HG02852 (cell line): Measurements from ENCODE around the gene DLEC1.
"Not testable (repeated sequence)": the region's sequence is repeated elsewhere in the genome, so short reads cannot be mapped to it uniquely, and the experiment has no call there.

Source experiments
- ATAC-seq: cut with Tn5 transposase; IDR thresholded peaks from one replicate; pipeline ENCODE4 v1.9.1; 2021; ENCODE audit warnings: mild to moderate bottlenecking, moderate library complexity; ENCODE audit not compliant: unreplicated experiment

DLEC1 gene

DNA sequence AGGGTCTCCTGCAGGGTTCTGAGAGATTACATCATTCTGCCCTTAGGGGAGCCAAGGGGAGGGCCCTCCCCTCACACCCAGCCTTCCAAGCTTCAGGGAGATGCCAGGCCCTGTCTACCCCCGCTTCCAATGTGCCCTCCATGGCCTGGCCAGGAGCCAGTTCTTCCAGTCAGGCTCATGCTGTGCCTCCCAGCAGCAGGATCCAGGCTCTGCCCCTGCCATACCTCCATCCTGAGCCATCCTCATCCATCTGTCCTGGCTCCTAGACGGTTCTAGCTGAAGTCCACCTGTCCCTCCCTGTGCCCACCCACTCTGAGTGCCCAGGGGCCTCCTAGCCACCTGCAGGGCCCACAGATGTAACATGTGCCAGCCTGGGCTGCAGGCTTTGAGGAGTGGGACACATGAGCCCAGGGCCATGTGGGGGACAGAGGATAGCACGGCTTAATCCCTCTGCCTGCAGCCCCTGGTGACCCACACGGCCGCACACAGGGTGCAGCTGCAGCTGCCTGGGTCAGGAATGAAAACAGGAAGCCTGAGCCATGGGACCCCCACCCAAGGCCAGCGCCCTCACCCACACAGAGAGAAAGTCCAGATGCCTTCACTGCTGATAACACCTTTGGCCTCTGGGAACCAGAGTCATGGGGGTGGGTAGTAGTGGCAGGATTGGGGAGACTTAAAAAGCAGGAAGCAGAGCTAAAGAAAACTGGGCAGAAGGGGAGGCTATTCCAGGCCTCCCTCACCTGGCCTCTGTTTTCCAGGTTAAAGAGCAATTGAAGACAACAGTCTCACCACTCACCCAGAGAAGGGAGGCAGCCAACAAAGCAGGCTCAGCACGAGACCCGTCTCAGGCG, 21.3 kb upstream of the DLEC1 start:
- ATAC-seq = no peak

DNA sequence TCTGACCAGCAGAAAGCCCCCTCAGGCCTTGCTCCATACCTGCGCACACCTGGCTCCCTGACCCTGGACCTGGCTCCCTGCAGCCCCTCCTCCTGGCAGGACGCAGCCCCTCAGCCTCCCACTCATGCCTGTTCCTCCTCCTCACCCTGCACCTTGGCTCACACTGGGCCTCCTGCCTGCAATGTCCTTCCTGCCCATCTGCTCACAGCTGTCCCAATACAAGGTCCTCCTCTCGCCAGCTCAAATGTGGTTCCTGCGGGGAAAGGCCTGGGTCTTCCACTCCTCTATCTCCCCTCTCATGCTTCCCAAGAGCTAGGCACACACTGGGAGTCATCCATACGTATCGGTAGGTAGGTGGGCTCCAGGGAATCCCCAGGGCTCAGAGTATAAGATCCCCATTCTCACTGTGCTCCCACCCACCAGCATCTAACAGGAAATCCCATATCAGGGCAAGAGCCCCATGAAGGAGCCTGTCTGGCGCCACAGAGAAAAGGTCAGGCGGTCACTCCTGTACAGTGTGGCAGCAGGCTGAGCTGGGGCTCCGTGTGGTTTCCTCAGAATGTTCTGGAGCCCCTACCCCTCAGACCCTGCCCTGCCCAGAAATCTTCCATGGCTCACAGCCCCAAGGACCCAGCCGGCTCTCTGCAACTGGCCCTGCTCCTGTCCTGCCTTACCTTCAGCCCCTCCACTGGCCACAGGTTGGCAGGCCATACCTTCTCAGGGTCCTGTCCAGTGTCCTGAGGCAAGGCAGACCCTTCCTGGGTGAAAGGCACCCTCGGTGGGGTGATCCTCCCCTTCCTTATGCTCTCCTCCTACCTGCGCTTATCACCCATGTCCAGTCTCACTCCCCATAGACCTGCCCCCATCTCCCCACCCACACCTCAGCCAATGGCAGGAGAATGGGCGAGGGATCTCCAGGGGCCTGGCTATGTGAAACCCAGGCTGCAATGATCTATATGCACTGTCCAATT, 20.4 kb upstream of the DLEC1 start:
- ATAC-seq = no peak

DNA sequence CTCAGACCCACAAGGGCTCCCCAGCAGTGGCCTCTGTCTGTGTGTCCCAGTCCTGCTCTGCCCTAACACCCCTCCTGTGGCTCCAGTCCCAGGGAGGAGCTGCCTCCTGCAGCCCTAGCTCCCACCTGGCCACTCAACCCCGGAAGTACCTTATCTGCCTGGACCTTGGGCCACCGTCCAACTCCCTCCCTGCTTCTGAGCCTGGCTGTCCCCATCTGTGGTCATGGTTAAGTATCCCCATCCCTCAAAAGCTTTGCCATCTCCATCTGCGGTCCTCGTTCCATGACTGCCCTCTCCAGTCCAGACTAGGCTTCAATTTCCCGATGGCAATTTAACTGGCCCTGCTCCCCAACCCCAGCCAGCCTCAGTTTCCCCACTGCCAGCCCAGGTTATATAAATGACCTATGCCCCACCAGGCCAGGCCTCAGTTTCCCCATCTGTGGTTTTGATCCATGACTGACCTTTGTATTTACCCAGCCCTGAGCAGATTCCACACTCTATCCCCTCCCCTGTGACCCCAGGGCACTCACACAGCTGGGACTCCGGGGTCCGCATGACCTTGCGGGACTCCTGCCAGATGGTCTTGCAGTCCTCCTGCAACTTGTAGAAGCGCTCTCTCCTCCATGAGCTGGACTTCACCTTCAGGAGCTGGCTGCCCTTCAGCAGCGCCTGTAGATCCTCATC, 19.2 kb upstream of the DLEC1 start:
- no peak for ATAC-seq

DNA sequence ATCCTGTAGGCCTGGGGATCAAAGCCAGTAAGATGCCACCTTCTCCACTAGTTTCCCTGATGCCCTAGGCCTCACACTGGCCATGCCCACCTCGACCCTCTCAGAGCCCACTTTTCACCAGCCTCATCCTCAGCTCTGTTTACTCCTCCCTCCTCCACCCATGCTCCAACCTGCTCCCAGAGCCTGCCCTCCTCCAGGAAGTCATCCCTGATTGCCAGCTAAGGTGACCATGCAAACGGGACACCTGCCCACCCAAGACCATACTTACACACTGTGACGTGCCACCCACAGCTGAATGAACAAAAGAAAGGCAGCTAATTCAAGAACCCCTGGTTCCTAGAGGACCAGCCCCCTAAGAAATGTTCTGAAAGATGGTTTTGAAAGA, 18.7 kb upstream of the DLEC1 start:
- no peak for ATAC-seq

DNA sequence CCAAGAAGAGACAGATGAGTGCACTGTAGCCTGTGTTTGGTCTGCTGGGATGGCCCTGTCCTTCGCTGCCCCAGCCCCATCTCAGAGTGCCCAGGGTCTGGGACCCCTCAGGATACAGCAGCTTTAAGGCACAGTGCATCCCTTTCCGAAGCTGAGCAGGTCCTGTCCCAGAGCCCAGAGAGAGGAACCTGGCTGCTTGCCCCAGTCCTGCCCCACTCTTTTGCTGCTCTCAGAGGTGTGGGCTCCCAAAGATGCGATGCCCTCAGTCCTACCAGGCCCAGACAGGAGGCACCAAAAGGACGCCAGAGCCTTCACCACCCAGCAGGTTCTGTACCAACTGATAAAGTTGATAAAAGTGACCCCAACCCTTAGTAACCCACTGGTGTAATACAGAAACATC, 17.8 kb upstream of the DLEC1 start:
- ATAC-seq = no peak

DNA sequence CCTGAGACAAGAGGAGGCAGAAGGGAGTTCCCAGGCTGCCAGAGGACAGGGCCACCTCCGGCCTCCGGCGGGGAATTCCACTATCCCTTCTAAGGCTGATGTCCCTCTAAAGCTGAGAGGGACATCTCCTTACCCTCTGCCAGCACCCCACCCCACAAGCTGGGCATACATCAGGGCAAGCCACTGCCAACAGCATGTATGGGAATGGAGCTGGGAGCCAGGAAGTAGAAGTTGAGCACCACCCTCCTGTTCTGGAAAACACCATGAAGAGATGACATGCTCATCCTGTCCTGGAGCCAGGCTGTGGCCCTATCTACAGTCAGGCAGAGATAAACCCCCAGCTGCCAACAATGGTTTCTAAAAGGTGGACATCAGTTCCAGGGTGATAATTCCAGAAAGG, 16.7 kb upstream of the DLEC1 start:
- ATAC-seq = no peak

DNA sequence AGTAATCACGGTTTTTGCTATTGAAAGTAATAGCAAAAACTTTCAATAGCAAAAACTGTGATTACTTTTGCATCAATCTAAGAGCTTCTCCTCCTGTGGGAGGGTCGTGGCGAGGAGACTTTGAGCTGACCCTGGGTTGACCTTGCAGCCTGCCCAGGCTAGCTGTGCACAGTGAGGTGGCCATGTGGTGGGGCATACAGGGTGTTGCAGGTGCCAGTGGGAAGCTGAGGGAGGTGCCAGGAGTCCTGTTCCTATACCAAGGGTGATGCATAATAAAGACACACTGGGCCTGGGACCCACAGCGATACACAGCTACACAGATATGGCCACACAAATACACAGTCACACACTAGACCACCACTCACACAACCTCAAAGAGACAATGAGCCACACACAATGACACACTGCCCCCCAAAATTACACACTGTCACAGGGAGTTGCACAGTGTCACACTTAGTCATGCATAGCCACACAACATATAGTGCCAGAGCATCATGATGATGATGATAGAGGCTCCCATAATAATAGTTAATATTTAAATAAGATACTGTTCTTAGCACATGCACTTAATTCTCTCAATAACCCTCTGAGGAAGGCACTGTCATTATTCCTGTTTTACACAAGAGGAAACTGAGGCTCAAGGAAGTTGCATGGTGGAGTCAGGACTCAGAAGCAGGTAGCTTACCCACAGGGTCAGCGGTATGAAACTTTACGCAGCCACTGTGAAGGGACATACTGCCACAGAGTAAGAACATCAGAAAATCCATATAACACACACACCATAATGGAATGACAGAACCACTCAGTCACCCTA, 15.9 kb upstream of the DLEC1 start:
- no peak for ATAC-seq

DNA sequence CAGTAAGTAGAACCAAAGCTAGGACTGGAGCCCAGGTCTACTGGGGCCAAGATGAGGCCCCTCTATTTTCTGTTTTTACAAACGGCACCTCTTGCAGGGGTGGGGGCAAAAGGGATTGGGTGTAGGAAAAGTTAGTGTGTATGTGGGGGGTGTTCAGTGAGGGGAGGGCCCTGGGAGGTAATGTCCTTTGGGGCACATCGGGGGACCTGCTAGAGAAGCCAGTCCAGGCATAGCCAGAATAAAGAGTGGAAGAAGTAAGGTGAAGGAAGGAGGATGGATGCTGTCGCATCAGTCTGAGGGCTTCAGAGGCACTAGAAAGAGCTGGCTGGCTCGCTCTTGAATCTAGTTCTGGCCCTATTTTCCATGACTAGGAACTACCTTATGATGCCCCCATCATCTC, 12.2 kb upstream of the DLEC1 start:
- no peak for ATAC-seq

DNA sequence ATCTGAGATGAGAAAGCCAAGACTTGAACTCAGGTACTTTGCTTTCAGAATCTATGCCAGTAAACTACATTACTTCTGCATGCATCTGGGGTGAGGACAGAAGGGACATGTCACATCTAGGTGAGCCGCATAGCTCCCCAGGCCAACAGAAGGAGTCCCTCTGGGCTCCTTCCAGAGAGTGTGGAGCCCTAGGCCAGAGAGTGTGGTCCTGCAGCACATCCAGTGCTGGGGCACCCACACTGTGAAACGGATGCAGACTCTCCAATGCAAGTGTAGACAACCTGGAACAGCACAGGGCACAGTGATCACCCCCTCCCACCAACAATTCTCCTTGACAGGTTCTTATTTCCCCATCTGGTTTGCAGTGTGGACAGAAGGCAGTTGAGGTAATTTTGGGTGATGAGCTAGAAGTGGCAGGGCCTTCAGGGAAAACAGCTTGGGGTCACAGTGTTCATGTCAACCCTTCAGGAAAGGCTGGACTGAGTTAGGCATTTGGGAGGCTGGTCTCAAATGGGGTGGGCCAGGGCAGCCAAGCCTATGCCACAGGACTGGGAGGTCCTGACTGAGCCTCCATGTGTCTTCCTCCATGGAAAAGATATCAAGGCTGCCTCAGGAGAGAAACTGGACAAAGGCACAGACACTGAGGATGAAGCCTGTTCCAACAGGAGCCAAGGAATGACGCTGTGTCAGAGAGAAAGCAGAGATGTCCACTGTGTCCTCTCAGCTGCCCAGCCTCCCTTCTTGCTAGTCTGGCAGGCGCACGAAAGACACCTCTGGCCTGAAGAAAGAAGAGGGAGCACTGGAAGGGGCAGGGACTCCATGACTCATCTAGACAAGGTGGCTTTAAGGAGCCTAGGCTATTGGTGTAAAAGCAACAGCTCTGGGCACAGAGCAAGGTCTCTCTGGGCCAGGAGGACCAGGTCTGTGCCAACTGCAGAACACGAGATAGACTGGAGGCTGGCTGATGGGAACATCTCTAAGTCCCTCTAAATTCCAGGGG, 11.2 kb upstream of the DLEC1 start:
- ATAC-seq = no peak

DNA sequence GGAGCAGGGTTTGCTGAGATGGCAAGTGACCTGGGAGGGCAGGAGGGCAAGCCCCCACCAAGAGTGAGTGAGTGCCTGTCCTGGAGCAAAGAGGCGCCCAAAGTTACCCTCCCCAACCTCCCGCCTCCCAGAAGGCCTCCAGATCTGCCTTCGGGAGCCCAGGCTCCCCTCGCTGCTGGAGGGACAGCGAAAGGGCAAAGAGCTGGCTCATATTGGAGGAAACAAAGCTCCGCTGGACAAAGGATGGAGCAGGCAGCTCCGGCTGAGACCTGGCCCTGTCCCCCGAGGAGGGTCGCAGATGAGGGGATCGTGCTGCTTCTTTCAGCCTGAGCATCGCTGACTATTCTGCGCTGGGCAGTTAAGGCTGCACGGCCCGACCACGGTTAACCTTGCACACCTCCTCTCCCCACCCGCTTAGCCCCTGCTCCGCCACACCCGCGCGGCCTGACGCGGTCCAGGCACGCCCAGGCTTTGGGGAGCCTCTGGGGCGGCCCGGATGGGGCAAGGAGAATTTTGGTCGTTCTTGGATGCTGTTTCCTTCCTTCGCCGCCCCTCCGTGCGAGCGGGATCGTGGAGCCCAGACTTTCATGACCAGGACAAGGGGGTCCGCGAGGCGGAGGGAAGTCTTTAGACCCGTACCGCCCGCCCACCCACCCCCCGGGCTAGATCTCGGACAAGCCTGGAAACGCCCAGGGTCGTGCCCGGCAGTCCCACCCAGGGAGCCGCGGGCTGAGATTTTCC, 10.2 kb upstream of the DLEC1 start:
- no peak for ATAC-seq

DNA sequence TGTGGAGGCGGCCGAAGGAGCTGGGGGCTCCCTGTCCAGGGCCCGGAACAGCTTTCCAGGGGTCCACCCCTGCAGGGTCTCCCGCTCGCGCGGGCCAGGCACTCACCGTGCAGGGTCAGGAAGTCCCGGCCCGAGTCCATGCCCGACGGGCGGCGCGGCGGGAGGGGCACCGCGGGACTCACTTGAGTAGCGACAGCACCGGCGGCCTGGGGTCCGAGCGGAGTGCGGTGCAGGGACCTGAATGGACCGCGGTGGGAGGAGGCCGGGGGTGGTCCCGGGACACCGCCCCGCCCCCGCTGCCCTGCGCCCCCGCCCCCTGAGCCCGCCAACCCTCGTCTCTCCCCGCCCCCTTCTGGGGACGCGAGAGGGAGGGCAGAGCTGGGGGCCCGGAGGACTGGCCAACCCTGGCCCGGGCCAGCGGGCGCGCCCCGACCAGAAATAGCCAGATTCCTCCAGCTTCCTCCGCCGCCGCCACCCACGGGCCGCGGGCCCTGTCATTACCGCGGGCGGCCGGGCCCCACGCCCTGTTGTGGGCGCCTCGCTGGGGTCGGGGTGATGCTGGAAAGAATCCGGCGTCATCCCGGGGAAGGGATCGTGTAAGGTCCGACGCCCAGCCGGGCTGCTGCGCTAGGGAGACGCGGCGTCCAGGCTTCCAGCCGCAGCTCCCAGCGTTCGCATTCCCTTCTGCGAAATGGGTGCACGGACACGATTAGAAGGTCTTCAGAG, 9.4 kb upstream of the DLEC1 start, which contains the start of gene PLCD1:
TSS of gene PLCD1 (minus strand) at position 243 of the 726 bp plus-strand sequence. CDS start at position 140, 103 bp downstream.
- ATAC-seq = no peak

DNA sequence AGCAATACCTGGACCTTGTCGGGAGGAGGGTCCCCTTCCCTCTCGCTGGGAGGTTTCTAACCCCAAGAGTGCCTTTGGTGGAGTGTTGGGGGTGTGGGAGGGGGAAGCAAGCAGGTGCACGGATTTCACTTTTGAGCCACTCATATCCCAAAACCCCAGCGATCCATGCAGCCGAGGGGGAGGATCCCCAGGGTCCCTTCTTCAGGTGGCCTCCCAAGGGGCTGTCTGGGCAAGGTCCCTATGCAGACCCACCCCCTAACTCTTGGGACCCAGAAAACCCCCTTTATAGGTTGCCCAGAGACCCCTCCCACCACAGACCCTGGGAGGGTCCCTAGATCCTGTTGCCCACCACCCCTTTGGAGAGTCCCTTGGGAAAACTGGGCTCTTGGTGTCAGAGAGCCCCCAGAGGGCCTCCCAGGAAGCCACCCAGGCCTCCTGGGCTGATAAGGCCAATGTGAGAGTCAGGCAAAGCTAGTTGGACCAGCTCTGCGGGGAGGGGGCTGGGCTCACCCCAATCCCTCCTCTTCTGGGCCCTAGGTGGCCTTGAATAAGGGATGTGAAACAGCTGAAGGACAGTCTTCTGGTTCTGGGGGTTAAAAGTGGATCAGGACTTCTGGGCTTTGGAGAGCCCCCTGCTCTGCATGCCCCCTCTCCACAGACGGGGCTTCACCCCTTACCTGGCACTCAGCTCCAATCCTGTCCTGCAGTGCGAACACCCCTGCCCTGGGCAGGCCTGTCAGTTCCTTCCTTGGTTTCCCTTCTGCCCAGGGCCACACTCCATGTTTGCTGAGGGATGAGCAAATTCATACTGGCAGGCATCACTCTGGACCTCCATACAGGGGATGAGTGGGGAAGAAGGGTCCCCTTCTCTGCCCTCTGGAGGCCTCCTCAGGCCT, 8.6 kb upstream of the DLEC1 start:
- no peak for ATAC-seq

- no peak for ATAC-seq
Observed at GRCh38 chr3:38031022-38031994, 7.7 kb upstream of the DLEC1 start.

- no peak for ATAC-seq
Observed at GRCh38 chr3:38032328-38032865, 6.6 kb upstream of the DLEC1 start.

- not testable (repeated sequence) for ATAC-seq
Observed at GRCh38 chr3:38033586-38033985, 5.4 kb upstream of the DLEC1 start.
